B cell (primary cell): ENCODE results near the gene MVB12B. TPM values are rescaled to one million over a fixed set of nuclear protein-coding genes. Genes with fewer than 3 reads are reported as not detected.

ENCODE experiments used
- ATAC-seq: fragments of 200-7000 bp; cut with Tn5 transposase; one replicate; pipeline ENCODE4 v1.10.0; 2021; ENCODE audit warnings: low read depth, mild to moderate bottlenecking, moderate number of reproducible peaks, moderate library complexity
- CTCF ChIA-PET: fragments of 350-600 bp; sonication (Branson Sonifier 250); formaldehyde crosslinking; loops from one replicate; lab custom pipeline; 2021; ENCODE audit warnings: antibody characterized with exemption, inconsistent platforms; lab: Charles Lee
- POLR2A ChIA-PET: fragments of 350-600 bp; sonication (Branson Sonifier 250); formaldehyde crosslinking; loops from one replicate; lab custom pipeline; 2021; ENCODE audit warnings: antibody characterized with exemption; lab: Charles Lee
- DNase-seq: peaks from one replicate; pipeline ENCODE4 v3.0.0; 2013
- H2AFZ ChIP-seq: 2 replicates; pipeline ENCODE4 v1.6.1; 2012; ENCODE audit warnings: mild to moderate bottlenecking, low read depth, low read length; ENCODE audit not compliant: insufficient read depth, poor library complexity, severe bottlenecking
- H3K27ac ChIP-seq, 2 donors: 1 replicate in 1 of 2; 2 replicates in 1 of 2; pipeline ENCODE4 v1.5.1; 2012 to 2013; ENCODE audit warnings: low read length in 2 of 2, mild to moderate bottlenecking in 2 of 2, moderate library complexity in 1 of 2
- H3K27me3 ChIP-seq, 4 experiments: fragments of 200-600 bp in 1 of 4; sonication (generic) in 1 of 4; replicated peaks in 1 of 4; 1 replicate in 2 of 4; 2 replicates in 2 of 4; pipeline versions ENCODE4 v1.6.1 to v1.7.0; 2013 to 2016; ENCODE audit warnings: low read length in 3 of 4, mild to moderate bottlenecking in 2 of 4, mixed read lengths in 1 of 4, moderate library complexity in 1 of 4; ENCODE audit not compliant: insufficient read depth in 4 of 4, control insufficient read depth in 3 of 4; ENCODE audit errors: control extremely low read depth in 1 of 4
- H3K36me3 ChIP-seq, 2 experiments: replicated peaks in 1 of 2; 1 replicate in 1 of 2; 2 replicates in 1 of 2; pipeline versions ENCODE4 v1.6.1 to v1.7.1; 2013; ENCODE audit warnings: low read length in 1 of 2; ENCODE audit not compliant: insufficient read depth in 2 of 2, control insufficient read depth in 1 of 2; ENCODE audit errors: control extremely low read depth in 1 of 2, extremely low read depth in 1 of 2
- H3K4me1 ChIP-seq, 2 donors: fragments of 200-600 bp in 1 of 2; sonication (generic) in 1 of 2; 1 replicate in 1 of 2; 2 replicates in 1 of 2; pipeline versions ENCODE4 v1.5.1 to v1.6.1; 2013 to 2017; ENCODE audit warnings: low read length in 2 of 2; ENCODE audit not compliant: control insufficient read depth in 2 of 2, insufficient read depth in 2 of 2
- H3K4me2 ChIP-seq: replicated peaks from 2 replicates; pipeline ENCODE3; 2012; ENCODE audit warnings: mild to moderate bottlenecking, low read depth, low read length; ENCODE audit not compliant: poor library complexity, severe bottlenecking
- H3K4me3 ChIP-seq, 5 experiments: fragments of 200-600 bp in 1 of 5; sonication (generic) in 1 of 5; 1 replicate in 3 of 5; 2 replicates in 2 of 5; pipeline versions ENCODE4 v1.5.1 to v1.7.0; 2011 to 2016; ENCODE audit warnings: low read length in 4 of 5, mild to moderate bottlenecking in 4 of 5, low read depth in 2 of 5, control low read depth in 1 of 5, moderate library complexity in 1 of 5; ENCODE audit not compliant: insufficient read depth in 1 of 5; ENCODE audit errors: control extremely low read depth in 1 of 5, extremely low read depth in 1 of 5
- H3K79me2 ChIP-seq: fragments of 200-600 bp; sonication (generic); one replicate; pipeline ENCODE4 v1.6.0; 2016; ENCODE audit warnings: low read length; ENCODE audit not compliant: control insufficient read depth, insufficient read depth
- H3K9ac ChIP-seq: fragments of 200-600 bp; sonication (generic); 2 replicates; pipeline ENCODE4 v1.6.1; 2017; ENCODE audit warnings: mild to moderate bottlenecking, low read length, moderate library complexity
- H3K9me3 ChIP-seq, 3 donors: one replicate each; pipeline versions ENCODE4 v1.6.1 to v1.7.1; 2013; ENCODE audit warnings: low read length in 2 of 3; ENCODE audit not compliant: control insufficient read depth in 2 of 3, insufficient read depth in 1 of 3; ENCODE audit errors: control extremely low read depth in 1 of 3
- H4K20me1 ChIP-seq: 2 replicates; pipeline ENCODE4 v1.6.0; 2012; ENCODE audit warnings: mild to moderate bottlenecking, low read length; ENCODE audit not compliant: insufficient read depth, control insufficient read depth, poor library complexity, severe bottlenecking
- H3K27ac Mint-ChIP-seq: one replicate; pipeline ENCODE4 v1.8.0; 2021; ENCODE audit warnings: mixed read lengths
- H3K27me3 Mint-ChIP-seq: one replicate; pipeline ENCODE4 v1.8.0; 2021; ENCODE audit warnings: mixed read lengths
- H3K4me1 Mint-ChIP-seq: one replicate; pipeline ENCODE4 v1.8.0; 2021; ENCODE audit warnings: mixed read lengths
- H3K4me3 Mint-ChIP-seq: one replicate; pipeline ENCODE4 v1.8.0; 2021; ENCODE audit warnings: mixed read lengths
- H3K9me3 Mint-ChIP-seq: one replicate; pipeline ENCODE4 v1.8.0; 2022; ENCODE audit warnings: mixed read lengths; ENCODE audit not compliant: insufficient read depth
- EZH2 ChIP-seq: IDR thresholded peaks from 2 replicates; pipeline ENCODE4 v1.6.1; 2012; ENCODE audit warnings: borderline replicate concordance, low read depth, mild to moderate bottlenecking, moderate library complexity, low read length; ENCODE audit not compliant: insufficient read depth, poor library complexity, severe bottlenecking
- WGBS: methylation state at CpG from one replicate; pipeline ENCODE4 v1.1.5; 2013; ENCODE audit warnings: missing lambda C conversion rate; ENCODE audit not compliant: insufficient coverage; 5-methylcytosine and 5-hydroxymethylcytosine counted together
- intact Hi-C: fragments of 100-400 bp; cut with micrococcal nuclease; formaldehyde crosslinking; loops from one replicate; pipeline ENCODE4 v1.10.0; 2022
- polyA plus RNA-seq: library from polyadenylated mRNA; depleted of rRNA; stranded (reverse); fragments of >200 nt; gene quantifications from 2 replicates; pipeline ENCODE4 v1.2.3, GENCODE V29; 2012
- total RNA-seq, 2 donors: library from RNA; stranded (reverse); fragments of 120-200 nt in 1 of 2; gene quantifications; 1 replicate in 1 of 2; 2 replicates in 1 of 2; pipeline versions ENCODE4 v1.2.3 to v1.2.4, GENCODE V29; 2013 to 2022
- TF ChIP-seq, protein P1 (sequence below): fragments of 200-600 bp; IDR thresholded peaks from one replicate; pipeline ENCODE4 v1.8.0; 2022; ENCODE audit warnings: antibody characterized with exemption, mild to moderate bottlenecking

MVB12B gene
- total and polyA plus RNA-seq, 2 donors (not counting 1 experiment from before 2014, with no cell fraction given): 1.2 to 9.8 TPM

DNA sequence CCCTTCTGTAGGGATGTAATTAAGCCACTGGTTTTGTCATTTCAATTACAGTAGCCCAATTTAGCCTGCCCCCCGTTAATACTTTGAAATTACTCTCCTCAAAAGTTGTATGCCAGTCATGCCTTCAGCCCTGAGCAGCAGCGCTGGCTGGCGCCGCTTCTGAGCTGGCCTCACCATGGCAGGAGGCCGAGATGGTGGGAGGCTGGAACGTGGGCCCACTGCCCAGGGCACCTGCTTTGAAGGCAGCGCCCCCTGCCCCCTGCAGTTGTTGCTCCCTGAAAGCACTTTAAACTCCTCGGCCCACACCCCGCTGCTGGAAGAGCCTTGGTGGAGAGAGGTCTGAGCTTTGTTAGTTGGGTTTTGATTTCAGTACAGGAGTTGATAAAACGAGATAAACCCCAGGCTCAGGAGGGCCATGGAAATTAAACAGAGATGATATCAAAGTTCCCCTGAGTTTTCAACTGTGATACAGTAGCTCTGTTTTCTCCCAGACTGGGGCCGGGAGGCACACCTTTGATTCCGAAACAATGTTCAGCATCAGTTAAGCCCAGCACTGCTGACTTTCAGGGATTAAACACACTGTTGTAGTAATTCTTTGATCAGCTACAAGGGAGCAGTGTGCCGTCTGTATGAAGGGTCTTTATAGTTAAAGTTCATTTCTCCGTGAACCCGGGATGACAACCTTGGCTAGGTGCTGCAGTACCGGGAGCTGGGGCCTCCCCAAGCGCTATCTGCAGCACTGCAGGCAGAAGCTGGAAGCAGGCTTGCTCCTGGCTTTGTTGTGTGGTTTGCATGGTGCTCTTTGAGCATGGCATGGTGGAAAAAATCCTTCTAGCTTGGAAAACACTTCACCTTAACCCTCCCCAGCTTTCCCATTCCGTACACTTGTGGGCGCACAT lies 9.5 kb downstream of the MVB12B start:
- Histone ChIP-seq H4K20me1 (no peaks in the 10 kb centered on the region), H3K4me2 (no peak overlapping the region), H2AFZ (no peak overlapping the region), H3K27ac (no peak overlapping the region), H3K27me3 (no peaks in the 10 kb centered on the region), H3K4me1 (no peaks in the 10 kb centered on the region), H3K9me3 (no peaks in the 10 kb centered on the region), H3K79me2 (no peaks in the 10 kb centered on the region), H3K36me3 (no peaks in the 10 kb centered on the region), H3K9ac (no peak overlapping the region), H3K4me3 (no peak overlapping the region)
- POLR2A ChIA-PET: no interaction called here
- no peak for ATAC-seq
- CTCF ChIA-PET: interaction anchor here (0.8 to 1.4 kb wide), 5 partner anchors 14 to 163 kb away, joined by 3 to 5 read pairs (median 3); no protein-coding TSS in a partner anchor
- Mint-ChIP-seq H3K9me3 (no peaks in the 10 kb centered on the region), H3K27ac (no peak overlapping the region), H3K27me3 (peaks cover 8% of the 10 kb centered on the region), H3K4me3 (no peak overlapping the region), H3K4me1 (no peaks in the 10 kb centered on the region)
- no peak for TF ChIP-seq EZH2
- TF ChIP-seq, protein P1, sequence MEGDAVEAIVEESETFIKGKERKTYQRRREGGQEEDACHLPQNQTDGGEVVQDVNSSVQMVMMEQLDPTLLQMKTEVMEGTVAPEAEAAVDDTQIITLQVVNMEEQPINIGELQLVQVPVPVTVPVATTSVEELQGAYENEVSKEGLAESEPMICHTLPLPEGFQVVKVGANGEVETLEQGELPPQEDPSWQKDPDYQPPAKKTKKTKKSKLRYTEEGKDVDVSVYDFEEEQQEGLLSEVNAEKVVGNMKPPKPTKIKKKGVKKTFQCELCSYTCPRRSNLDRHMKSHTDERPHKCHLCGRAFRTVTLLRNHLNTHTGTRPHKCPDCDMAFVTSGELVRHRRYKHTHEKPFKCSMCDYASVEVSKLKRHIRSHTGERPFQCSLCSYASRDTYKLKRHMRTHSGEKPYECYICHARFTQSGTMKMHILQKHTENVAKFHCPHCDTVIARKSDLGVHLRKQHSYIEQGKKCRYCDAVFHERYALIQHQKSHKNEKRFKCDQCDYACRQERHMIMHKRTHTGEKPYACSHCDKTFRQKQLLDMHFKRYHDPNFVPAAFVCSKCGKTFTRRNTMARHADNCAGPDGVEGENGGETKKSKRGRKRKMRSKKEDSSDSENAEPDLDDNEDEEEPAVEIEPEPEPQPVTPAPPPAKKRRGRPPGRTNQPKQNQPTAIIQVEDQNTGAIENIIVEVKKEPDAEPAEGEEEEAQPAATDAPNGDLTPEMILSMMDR: no peak
- no peak for DNase-seq
- 93% methylated on average over 19 of the region's 19 CpGs for whole genome bisulfite sequencing
- intact Hi-C loops: no loop called here

DNA sequence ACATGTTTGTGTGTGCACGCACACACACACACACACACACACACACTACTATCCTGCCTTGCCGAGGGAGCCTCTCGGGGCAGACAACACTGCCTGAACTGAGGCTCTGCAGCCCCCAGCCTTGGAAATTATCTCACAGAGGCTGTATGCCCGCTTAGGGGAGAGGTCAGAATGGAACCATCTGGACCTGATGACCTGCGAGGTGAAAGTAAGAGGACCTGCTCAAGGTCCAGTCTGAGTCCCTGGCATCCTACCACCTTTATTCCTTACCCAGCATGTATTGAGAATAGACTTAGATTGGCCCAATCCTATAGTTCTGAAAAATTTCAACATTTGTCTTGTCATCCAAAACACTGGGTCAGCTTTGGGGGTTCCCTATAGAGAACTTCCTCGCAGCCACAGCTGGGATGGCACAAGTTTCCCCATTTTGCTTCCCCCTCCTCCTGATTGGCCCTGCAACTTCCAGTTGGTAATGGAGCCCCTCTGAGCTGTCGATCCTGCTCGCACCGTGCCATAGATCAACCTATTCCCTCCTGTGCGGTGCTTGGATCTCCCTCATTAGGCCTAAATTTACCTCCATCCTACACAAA lies 10.2 kb downstream of the MVB12B start:
- ChIA-PET POLR2A (no interaction called here), CTCF (interaction anchor here (0.8 to 1.4 kb wide), 4 partner anchors 22 to 162 kb away, joined by 3 to 5 read pairs (median 4); no protein-coding TSS in a partner anchor)
- Histone ChIP-seq H3K4me3 (no peak overlapping the region), H3K27me3 (no peaks in the 10 kb centered on the region), H3K79me2 (no peaks in the 10 kb centered on the region), H3K9me3 (no peaks in the 10 kb centered on the region), H2AFZ (no peak overlapping the region), H3K27ac (no peak overlapping the region), H3K4me2 (no peak overlapping the region), H3K4me1 (no peaks in the 10 kb centered on the region), H3K36me3 (no peaks in the 10 kb centered on the region), H3K9ac (no peak overlapping the region), H4K20me1 (no peaks in the 10 kb centered on the region)
- TF ChIP-seq EZH2: no peak
- TF ChIP-seq, protein P1: no peak
- Mint-ChIP-seq H3K27ac (no peak overlapping the region), H3K27me3 (peaks cover 8% of the 10 kb centered on the region), H3K4me1 (no peaks in the 10 kb centered on the region), H3K9me3 (no peaks in the 10 kb centered on the region), H3K4me3 (no peak overlapping the region)
- no peak for ATAC-seq
- no peak for DNase-seq
- 78% methylated on average over 5 of the region's 10 CpGs for WGBS
- intact Hi-C loops: no loop called here
